ENCODE measurements around the gene TMOD1.

GRCh38 chr9:97536480-97536879 is 35.0 kb downstream of the TMOD1 start:
- TF ChIP-seq CTCF (IDR thresholded peaks at IDR 0.05) (no peak), POLR2A (IDR thresholded peaks at IDR 0.05) (no peak)
